GM23338 (cell line): ENCODE results near the gene HCST. TPM values are rescaled to one million over a fixed set of nuclear protein-coding genes. Genes with fewer than 3 reads are reported as not detected.

Source experiments
- ATAC-seq: fragments of 200-7000 bp; cut with Tn5 transposase; 3 replicates; pipeline ENCODE4 v1.9.1; 2020
- DNase-seq: peaks from one replicate; pipeline ENCODE4 v3.0.0-alpha.2; 2015; ENCODE audit warnings: low spot score
- H2AFZ ChIP-seq: fragments of 200-600 bp; sonication (generic); 2 replicates; pipeline ENCODE4 v1.8.0; 2016; ENCODE audit warnings: antibody characterized with exemption, mild to moderate bottlenecking, moderate library complexity
- H3F3A ChIP-seq: fragments of 200-600 bp; sonication (generic); replicated peaks from 2 replicates; pipeline ENCODE4 v1.8.0; 2017; ENCODE audit warnings: antibody characterized with exemption, mixed run types, low read depth
- H3K27ac ChIP-seq: fragments of 200-600 bp; sonication (generic); 2 replicates; pipeline ENCODE4 v1.6.1; 2016; ENCODE audit warnings: low read depth
- H3K27me3 ChIP-seq: fragments of 200-600 bp; sonication (generic); 2 replicates; pipeline ENCODE4 v1.8.0; 2016; ENCODE audit warnings: mild to moderate bottlenecking, mixed run types, moderate library complexity; ENCODE audit not compliant: insufficient read depth
- H3K36me3 ChIP-seq: fragments of 200-600 bp; sonication (generic); 2 replicates; pipeline ENCODE4 v1.8.0; 2016; ENCODE audit warnings: mild to moderate bottlenecking; ENCODE audit not compliant: insufficient read depth
- H3K4me1 ChIP-seq: fragments of 200-600 bp; sonication (generic); 2 replicates; pipeline ENCODE4 v1.8.0; 2016; ENCODE audit warnings: mild to moderate bottlenecking, moderate library complexity; ENCODE audit not compliant: insufficient read depth
- H3K4me2 ChIP-seq: fragments of 200-600 bp; sonication (generic); 2 replicates; pipeline ENCODE4 v1.7.1; 2017; ENCODE audit warnings: mixed run types
- H3K4me3 ChIP-seq: fragments of 200-600 bp; sonication (generic); 2 replicates; pipeline ENCODE4 v1.6.1; 2016; ENCODE audit warnings: mixed run types
- H3K79me2 ChIP-seq: fragments of 200-600 bp; sonication (generic); replicated peaks from 2 replicates; pipeline ENCODE4 v1.8.0; 2017; ENCODE audit warnings: mild to moderate bottlenecking; ENCODE audit not compliant: insufficient read depth
- H3K9me2 ChIP-seq: fragments of 200-600 bp; sonication (generic); 2 replicates; pipeline ENCODE4 v1.8.0; 2017; ENCODE audit not compliant: insufficient read depth
- H4K20me1 ChIP-seq: fragments of 200-600 bp; sonication (generic); replicated peaks from 2 replicates; pipeline ENCODE4 v1.8.0; 2017; ENCODE audit warnings: mild to moderate bottlenecking; ENCODE audit not compliant: insufficient read depth
- H3K27ac Mint-ChIP-seq: 2 replicates; pipeline ENCODE4 v1.8.0; 2020; ENCODE audit warnings: inconsistent platforms, mild to moderate bottlenecking, moderate library complexity, mixed read lengths
- H3K27me3 Mint-ChIP-seq: 3 replicates; pipeline ENCODE4 v1.8.0; 2022; ENCODE audit warnings: low read depth, mild to moderate bottlenecking, moderate library complexity, mixed read lengths, inconsistent platforms; ENCODE audit not compliant: insufficient read depth, poor library complexity
- H3K36me3 Mint-ChIP-seq: 3 replicates; pipeline ENCODE4 v1.8.0; 2021; ENCODE audit warnings: low read depth, mild to moderate bottlenecking, inconsistent platforms, moderate library complexity, mixed read lengths
- H3K4me1 Mint-ChIP-seq: 3 replicates; pipeline ENCODE4 v1.8.0; 2020; ENCODE audit warnings: mild to moderate bottlenecking, inconsistent platforms, mixed read lengths
- H3K4me3 Mint-ChIP-seq: 3 replicates; pipeline ENCODE4 v1.8.0; 2021; ENCODE audit warnings: moderate library complexity, mild to moderate bottlenecking, inconsistent platforms, mixed read lengths
- H3K9me3 Mint-ChIP-seq: 3 replicates; pipeline ENCODE4 v1.8.0; 2020; ENCODE audit warnings: moderate library complexity, mild to moderate bottlenecking, inconsistent platforms, mixed read lengths
- EZH2 ChIP-seq: fragments of 200-600 bp; sonication (generic); IDR thresholded peaks from one replicate; pipeline ENCODE4 v1.8.0; 2017; ENCODE audit warnings: antibody characterized with exemption, mild to moderate bottlenecking, low read depth; ENCODE audit not compliant: unreplicated experiment
- EZH2phosphoT487 ChIP-seq: fragments of 200-600 bp; sonication (generic); IDR thresholded peaks from one replicate; pipeline ENCODE4 v1.8.1; 2018; ENCODE audit warnings: antibody characterized with exemption; ENCODE audit not compliant: unreplicated experiment
- JUNB ChIP-seq: IDR thresholded peaks from one replicate; pipeline ENCODE4 v1.6.1; 2016; ENCODE audit warnings: antibody characterized with exemption; ENCODE audit not compliant: unreplicated experiment
- NANOG ChIP-seq: IDR thresholded peaks from 2 replicates; pipeline ENCODE4 v1.6.1; 2016; ENCODE audit warnings: antibody characterized with exemption, borderline replicate concordance
- STAT1 ChIP-seq: IDR thresholded peaks from one replicate; pipeline ENCODE4 v1.6.1; 2016; ENCODE audit warnings: antibody characterized with exemption; ENCODE audit not compliant: unreplicated experiment
- ZNF114 ChIP-seq: fragments of 250-450 bp; sonication (Bioruptor Pico); IDR thresholded peaks from 2 replicates; pipeline ENCODE4 v1.5.0; 2020; ENCODE audit warnings: mild to moderate bottlenecking, moderate library complexity
- ZNF331 ChIP-seq: fragments of 250-450 bp; sonication (Bioruptor Pico); IDR thresholded peaks from 2 replicates; pipeline ENCODE4 v1.5.0; 2020; ENCODE audit warnings: low read depth, mild to moderate bottlenecking, moderate library complexity
- polyA plus RNA-seq: library from polyadenylated mRNA; unstranded; fragments of >200 nt; fragmentation: Nextera tagmentation; extraction: Ambion mirVana; gene quantifications from 2 replicates; pipeline ENCODE4 v1.2.1, GENCODE V29; 2016
- total RNA-seq: library from RNA; depleted of rRNA; stranded (reverse); fragments of >200 nt; shearing (Covaris generic); gene quantifications from 2 replicates; pipeline ENCODE4 v1.2.3, GENCODE V29; 2014
- TF ChIP-seq, protein P1 (sequence below), 2 experiments: fragments of 200-600 bp in 1 of 2; sonication (generic) in 1 of 2; conservative IDR thresholded peaks; 2 replicates each; pipeline versions ENCODE4 v1.5.1 to v1.6.1; 2016 to 2017; ENCODE audit warnings: antibody characterized with exemption in 2 of 2, low read depth in 2 of 2, mild to moderate bottlenecking in 2 of 2, moderate library complexity in 1 of 2
- TF ChIP-seq, protein P2 (sequence below): fragments of 250-450 bp; sonication (Bioruptor Pico); IDR thresholded peaks from 2 replicates; pipeline ENCODE4 v1.5.0; 2020; ENCODE audit warnings: mild to moderate bottlenecking, moderate library complexity
- TF ChIP-seq, protein P3 (sequence below): IDR thresholded peaks from 2 replicates; pipeline ENCODE4 v1.6.1; 2016; ENCODE audit warnings: antibody characterized with exemption
- TF ChIP-seq, protein P4 (sequence below): IDR thresholded peaks from one replicate; pipeline ENCODE4 v1.6.1; 2018; ENCODE audit warnings: antibody characterized with exemption; ENCODE audit not compliant: unreplicated experiment

HCST gene
- total and polyA plus RNA-seq, 2 experiments from 2014 or later, result 2.1 TPM; not detected in 1

DNA sequence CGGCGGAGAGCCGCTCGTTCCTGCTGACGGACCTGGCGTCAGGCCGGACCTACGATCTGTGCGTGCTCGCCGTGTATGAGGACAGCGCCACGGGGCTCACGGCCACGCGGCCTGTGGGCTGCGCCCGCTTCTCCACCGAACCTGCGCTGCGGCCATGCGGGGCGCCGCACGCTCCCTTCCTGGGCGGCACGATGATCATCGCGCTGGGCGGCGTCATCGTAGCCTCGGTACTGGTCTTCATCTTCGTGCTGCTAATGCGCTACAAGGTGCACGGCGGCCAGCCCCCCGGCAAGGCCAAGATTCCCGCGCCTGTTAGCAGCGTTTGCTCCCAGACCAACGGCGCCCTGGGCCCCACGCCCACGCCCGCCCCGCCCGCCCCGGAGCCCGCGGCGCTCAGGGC, 42.2 kb downstream of the HCST start:
- DNase-seq, result no peak
- Mint-ChIP-seq H3K4me1 (peaks cover 8% of the 10 kb centered on the region), H3K36me3 (peaks cover 19% of the 10 kb centered on the region), H3K9me3 (no peaks in the 10 kb centered on the region; the same call in 1 of the 3 replicates), H3K27ac (no peak overlapping the region), H3K4me3 (no peak overlapping the region), H3K27me3 (peaks cover 9% of the 10 kb centered on the region)
- no peaks in the 10 kb centered on the region for H3K9me2 ChIP-seq
- peaks cover 5% of the 10 kb centered on the region; the same call in 1 of the 2 replicates for H4K20me1 ChIP-seq
- no peaks in the 10 kb centered on the region for H3K36me3 ChIP-seq
- no peak overlapping the region for H3K4me3 ChIP-seq
- no peak; the same call in 2 of the 3 replicates for ATAC-seq
- no peak for TF ChIP-seq JUNB
- no peak for TF ChIP-seq EZH2
- TF ChIP-seq, protein P1, sequence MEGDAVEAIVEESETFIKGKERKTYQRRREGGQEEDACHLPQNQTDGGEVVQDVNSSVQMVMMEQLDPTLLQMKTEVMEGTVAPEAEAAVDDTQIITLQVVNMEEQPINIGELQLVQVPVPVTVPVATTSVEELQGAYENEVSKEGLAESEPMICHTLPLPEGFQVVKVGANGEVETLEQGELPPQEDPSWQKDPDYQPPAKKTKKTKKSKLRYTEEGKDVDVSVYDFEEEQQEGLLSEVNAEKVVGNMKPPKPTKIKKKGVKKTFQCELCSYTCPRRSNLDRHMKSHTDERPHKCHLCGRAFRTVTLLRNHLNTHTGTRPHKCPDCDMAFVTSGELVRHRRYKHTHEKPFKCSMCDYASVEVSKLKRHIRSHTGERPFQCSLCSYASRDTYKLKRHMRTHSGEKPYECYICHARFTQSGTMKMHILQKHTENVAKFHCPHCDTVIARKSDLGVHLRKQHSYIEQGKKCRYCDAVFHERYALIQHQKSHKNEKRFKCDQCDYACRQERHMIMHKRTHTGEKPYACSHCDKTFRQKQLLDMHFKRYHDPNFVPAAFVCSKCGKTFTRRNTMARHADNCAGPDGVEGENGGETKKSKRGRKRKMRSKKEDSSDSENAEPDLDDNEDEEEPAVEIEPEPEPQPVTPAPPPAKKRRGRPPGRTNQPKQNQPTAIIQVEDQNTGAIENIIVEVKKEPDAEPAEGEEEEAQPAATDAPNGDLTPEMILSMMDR (conservative IDR thresholded peaks at IDR 0.05; ENCODE audit: low read depth in 2 of 2), result no peak
- TF ChIP-seq, protein P2, sequence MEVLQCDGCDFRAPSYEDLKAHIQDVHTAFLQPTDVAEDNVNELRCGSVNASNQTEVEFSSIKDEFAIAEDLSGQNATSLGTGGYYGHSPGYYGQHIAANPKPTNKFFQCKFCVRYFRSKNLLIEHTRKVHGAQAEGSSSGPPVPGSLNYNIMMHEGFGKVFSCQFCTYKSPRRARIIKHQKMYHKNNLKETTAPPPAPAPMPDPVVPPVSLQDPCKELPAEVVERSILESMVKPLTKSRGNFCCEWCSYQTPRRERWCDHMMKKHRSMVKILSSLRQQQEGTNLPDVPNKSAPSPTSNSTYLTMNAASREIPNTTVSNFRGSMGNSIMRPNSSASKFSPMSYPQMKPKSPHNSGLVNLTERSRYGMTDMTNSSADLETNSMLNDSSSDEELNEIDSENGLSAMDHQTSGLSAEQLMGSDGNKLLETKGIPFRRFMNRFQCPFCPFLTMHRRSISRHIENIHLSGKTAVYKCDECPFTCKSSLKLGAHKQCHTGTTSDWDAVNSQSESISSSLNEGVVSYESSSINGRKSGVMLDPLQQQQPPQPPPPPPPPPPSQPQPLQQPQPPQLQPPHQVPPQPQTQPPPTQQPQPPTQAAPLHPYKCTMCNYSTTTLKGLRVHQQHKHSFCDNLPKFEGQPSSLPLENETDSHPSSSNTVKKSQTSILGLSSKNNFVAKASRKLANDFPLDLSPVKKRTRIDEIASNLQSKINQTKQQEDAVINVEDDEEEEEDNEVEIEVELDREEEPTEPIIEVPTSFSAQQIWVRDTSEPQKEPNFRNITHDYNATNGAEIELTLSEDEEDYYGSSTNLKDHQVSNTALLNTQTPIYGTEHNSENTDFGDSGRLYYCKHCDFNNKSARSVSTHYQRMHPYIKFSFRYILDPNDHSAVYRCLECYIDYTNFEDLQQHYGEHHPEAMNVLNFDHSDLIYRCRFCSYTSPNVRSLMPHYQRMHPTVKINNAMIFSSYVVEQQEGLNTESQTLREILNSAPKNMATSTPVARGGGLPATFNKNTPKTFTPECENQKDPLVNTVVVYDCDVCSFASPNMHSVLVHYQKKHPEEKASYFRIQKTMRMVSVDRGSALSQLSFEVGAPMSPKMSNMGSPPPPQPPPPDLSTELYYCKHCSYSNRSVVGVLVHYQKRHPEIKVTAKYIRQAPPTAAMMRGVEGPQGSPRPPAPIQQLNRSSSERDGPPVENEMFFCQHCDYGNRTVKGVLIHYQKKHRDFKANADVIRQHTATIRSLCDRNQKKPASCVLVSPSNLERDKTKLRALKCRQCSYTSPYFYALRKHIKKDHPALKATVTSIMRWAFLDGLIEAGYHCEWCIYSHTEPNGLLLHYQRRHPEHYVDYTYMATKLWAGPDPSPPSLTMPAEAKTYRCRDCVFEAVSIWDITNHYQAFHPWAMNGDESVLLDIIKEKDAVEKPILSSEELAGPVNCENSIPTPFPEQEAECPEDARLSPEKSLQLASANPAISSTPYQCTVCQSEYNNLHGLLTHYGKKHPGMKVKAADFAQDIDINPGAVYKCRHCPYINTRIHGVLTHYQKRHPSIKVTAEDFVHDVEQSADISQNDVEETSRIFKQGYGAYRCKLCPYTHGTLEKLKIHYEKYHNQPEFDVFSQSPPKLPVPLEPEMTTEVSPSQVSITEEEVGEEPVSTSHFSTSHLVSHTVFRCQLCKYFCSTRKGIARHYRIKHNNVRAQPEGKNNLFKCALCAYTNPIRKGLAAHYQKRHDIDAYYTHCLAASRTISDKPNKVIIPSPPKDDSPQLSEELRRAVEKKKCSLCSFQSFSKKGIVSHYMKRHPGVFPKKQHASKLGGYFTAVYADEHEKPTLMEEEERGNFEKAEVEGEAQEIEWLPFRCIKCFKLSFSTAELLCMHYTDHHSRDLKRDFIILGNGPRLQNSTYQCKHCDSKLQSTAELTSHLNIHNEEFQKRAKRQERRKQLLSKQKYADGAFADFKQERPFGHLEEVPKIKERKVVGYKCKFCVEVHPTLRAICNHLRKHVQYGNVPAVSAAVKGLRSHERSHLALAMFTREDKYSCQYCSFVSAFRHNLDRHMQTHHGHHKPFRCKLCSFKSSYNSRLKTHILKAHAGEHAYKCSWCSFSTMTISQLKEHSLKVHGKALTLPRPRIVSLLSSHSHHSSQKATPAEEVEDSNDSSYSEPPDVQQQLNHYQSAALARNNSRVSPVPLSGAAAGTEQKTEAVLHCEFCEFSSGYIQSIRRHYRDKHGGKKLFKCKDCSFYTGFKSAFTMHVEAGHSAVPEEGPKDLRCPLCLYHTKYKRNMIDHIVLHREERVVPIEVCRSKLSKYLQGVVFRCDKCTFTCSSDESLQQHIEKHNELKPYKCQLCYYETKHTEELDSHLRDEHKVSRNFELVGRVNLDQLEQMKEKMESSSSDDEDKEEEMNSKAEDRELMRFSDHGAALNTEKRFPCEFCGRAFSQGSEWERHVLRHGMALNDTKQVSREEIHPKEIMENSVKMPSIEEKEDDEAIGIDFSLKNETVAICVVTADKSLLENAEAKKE (CRISPR knock-in tag), result no peak
- TF ChIP-seq, protein P3, sequence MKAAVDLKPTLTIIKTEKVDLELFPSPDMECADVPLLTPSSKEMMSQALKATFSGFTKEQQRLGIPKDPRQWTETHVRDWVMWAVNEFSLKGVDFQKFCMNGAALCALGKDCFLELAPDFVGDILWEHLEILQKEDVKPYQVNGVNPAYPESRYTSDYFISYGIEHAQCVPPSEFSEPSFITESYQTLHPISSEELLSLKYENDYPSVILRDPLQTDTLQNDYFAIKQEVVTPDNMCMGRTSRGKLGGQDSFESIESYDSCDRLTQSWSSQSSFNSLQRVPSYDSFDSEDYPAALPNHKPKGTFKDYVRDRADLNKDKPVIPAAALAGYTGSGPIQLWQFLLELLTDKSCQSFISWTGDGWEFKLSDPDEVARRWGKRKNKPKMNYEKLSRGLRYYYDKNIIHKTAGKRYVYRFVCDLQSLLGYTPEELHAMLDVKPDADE, result no peak
- no peak for TF ChIP-seq ZNF114
- TF ChIP-seq, protein P4, sequence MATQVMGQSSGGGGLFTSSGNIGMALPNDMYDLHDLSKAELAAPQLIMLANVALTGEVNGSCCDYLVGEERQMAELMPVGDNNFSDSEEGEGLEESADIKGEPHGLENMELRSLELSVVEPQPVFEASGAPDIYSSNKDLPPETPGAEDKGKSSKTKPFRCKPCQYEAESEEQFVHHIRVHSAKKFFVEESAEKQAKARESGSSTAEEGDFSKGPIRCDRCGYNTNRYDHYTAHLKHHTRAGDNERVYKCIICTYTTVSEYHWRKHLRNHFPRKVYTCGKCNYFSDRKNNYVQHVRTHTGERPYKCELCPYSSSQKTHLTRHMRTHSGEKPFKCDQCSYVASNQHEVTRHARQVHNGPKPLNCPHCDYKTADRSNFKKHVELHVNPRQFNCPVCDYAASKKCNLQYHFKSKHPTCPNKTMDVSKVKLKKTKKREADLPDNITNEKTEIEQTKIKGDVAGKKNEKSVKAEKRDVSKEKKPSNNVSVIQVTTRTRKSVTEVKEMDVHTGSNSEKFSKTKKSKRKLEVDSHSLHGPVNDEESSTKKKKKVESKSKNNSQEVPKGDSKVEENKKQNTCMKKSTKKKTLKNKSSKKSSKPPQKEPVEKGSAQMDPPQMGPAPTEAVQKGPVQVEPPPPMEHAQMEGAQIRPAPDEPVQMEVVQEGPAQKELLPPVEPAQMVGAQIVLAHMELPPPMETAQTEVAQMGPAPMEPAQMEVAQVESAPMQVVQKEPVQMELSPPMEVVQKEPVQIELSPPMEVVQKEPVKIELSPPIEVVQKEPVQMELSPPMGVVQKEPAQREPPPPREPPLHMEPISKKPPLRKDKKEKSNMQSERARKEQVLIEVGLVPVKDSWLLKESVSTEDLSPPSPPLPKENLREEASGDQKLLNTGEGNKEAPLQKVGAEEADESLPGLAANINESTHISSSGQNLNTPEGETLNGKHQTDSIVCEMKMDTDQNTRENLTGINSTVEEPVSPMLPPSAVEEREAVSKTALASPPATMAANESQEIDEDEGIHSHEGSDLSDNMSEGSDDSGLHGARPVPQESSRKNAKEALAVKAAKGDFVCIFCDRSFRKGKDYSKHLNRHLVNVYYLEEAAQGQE, result no peak
- no peak for TF ChIP-seq STAT1
- TF ChIP-seq NANOG, result no peak
- TF ChIP-seq ZNF331, result no peak
- TF ChIP-seq EZH2phosphoT487, result no peak
- no peaks in the 10 kb centered on the region for H3K4me1 ChIP-seq
- H3K27me3 ChIP-seq, result no peaks in the 10 kb centered on the region
- no peaks in the 10 kb centered on the region for H3K79me2 ChIP-seq
- no peak overlapping the region for H2AFZ ChIP-seq
- 0 out of 2 replicates have a peak, but pooled peaks cover 6% of the 10 kb centered on the region for H3F3A ChIP-seq
- H3K27ac ChIP-seq, result no peak overlapping the region
- no peak overlapping the region for H3K4me2 ChIP-seq
